A673 (cell line): ENCODE measurements around the gene SHISA9.

Experiments
- EZH2 ChIP-seq: fragments of 200-600 bp; sonication (generic); IDR thresholded peaks from 2 replicates; pipeline ENCODE4 v1.6.1; 2017; ENCODE audit warnings: borderline replicate concordance, low read depth, mild to moderate bottlenecking, mixed read lengths, antibody characterized with exemption, low read length; ENCODE audit not compliant: poor library complexity, severe bottlenecking
- TF ChIP-seq, protein P1 (sequence below): fragments of 300-800, 200-600 bp; sonication (generic); conservative IDR thresholded peaks from 2 replicates; pipeline ENCODE4 v1.5.1; 2017; ENCODE audit warnings: low read depth, mild to moderate bottlenecking, antibody characterized with exemption, low read length, moderate library complexity, mixed read lengths

DNA sequence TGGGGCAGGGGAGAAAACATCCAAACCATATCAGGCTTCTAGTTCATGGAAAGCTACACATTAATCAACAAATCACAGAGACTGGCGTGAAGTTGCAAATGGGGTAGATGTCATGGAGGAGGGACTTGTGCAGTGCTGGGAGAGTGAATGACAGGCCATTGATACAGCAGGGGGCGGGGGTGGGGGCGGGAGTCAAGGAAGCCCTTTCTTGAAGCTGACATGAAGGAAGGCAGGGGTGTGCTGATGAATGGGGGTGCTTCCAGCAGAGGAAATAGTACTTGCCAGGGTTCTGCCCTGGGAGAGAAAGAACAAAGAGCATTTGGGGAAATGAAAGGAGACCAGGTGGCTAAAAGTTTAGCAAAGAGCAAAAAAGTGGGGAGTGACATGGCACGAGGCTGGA lies 269.9 kb downstream of the SHISA9 start:
- TF ChIP-seq, protein P1, sequence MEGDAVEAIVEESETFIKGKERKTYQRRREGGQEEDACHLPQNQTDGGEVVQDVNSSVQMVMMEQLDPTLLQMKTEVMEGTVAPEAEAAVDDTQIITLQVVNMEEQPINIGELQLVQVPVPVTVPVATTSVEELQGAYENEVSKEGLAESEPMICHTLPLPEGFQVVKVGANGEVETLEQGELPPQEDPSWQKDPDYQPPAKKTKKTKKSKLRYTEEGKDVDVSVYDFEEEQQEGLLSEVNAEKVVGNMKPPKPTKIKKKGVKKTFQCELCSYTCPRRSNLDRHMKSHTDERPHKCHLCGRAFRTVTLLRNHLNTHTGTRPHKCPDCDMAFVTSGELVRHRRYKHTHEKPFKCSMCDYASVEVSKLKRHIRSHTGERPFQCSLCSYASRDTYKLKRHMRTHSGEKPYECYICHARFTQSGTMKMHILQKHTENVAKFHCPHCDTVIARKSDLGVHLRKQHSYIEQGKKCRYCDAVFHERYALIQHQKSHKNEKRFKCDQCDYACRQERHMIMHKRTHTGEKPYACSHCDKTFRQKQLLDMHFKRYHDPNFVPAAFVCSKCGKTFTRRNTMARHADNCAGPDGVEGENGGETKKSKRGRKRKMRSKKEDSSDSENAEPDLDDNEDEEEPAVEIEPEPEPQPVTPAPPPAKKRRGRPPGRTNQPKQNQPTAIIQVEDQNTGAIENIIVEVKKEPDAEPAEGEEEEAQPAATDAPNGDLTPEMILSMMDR: no peak
- no peak for TF ChIP-seq EZH2
